NOMO-1 (cell line): Measurements from ENCODE around the gene CCDC66.

ENCODE experiments used
- DNase-seq, 2 experiments: peaks; one replicate each; lab custom pipeline; 2025; ENCODE audit not compliant: unreplicated experiment in 2 of 2; lab: John Stamatoyannopoulos, UW

Gene CCDC66

GRCh38 chr3:56620371-56620770, 63.4 kb downstream of the CCDC66 start:
- no peak for DNase-seq

- no peak for DNase-seq
Measured at GRCh38 chr3:56621681-56622080, 64.7 kb downstream of the CCDC66 start.

GRCh38 chr3:56622381-56622780, 65.4 kb downstream of the CCDC66 start:
- DNase-seq: no peak

GRCh38 chr3:56624725-56625124, 67.8 kb downstream of the CCDC66 start:
- DNase-seq: no peak

GRCh38 chr3:56629047-56629446, 72.1 kb downstream of the CCDC66 start:
- no peak for DNase-seq

- DNase-seq: no peak
Measured at GRCh38 chr3:56629451-56629850, 72.5 kb downstream of the CCDC66 start.

- DNase-seq: no peak
Measured at GRCh38 chr3:56630966-56631365, 74.0 kb downstream of the CCDC66 start.

GRCh38 chr3:56633181-56633580, 76.2 kb downstream of the CCDC66 start:
- no peak for DNase-seq

GRCh38 chr3:56633602-56634535, 76.9 kb downstream of the CCDC66 start:
- no peak for DNase-seq

- no peak for DNase-seq
Measured at GRCh38 chr3:56645407-56645806, 88.4 kb downstream of the CCDC66 start.

- DNase-seq: no peak
Measured at GRCh38 chr3:56654460-56654859, 97.5 kb downstream of the CCDC66 start.

- DNase-seq: no peak
Measured at GRCh38 chr3:56655709-56656108, 98.7 kb downstream of the CCDC66 start.

GRCh38 chr3:56664823-56665222, 107.8 kb downstream of the CCDC66 start:
- DNase-seq: no peak

GRCh38 chr3:56667973-56668579, 111.1 kb downstream of the CCDC66 start:
- no peak for DNase-seq
